ENCODE measurements around the gene STX4. TPM values are rescaled to one million over a fixed set of nuclear protein-coding genes. Genes with fewer than 3 reads are reported as not detected.

Gene STX4, protein sequence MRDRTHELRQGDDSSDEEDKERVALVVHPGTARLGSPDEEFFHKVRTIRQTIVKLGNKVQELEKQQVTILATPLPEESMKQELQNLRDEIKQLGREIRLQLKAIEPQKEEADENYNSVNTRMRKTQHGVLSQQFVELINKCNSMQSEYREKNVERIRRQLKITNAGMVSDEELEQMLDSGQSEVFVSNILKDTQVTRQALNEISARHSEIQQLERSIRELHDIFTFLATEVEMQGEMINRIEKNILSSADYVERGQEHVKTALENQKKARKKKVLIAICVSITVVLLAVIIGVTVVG
- total RNA-seq (2021) (85.8 and 100 TPM in 2 replicates), Bru-seq, nascent RNA (percentile 77 among the genes with signal in this experiment), BruChase-seq, experiment 1, labeled RNA remaining after a 2-hour chase (percentile 90 among the genes with signal in this experiment), BruChase-seq, experiment 2, labeled RNA remaining after a 6-hour chase (percentile 88 among the genes with signal in this experiment)
- long read RNA-seq, transcript STX4-201 (11 exons, 1,481 nt), result major isoform, 21 of 28 reads
- long read RNA-seq, partial matches to known transcripts, result 5 of 28 reads
- long read RNA-seq, other reads (novel, unspliced or antisense), result 2 of 28 reads

DNA sequence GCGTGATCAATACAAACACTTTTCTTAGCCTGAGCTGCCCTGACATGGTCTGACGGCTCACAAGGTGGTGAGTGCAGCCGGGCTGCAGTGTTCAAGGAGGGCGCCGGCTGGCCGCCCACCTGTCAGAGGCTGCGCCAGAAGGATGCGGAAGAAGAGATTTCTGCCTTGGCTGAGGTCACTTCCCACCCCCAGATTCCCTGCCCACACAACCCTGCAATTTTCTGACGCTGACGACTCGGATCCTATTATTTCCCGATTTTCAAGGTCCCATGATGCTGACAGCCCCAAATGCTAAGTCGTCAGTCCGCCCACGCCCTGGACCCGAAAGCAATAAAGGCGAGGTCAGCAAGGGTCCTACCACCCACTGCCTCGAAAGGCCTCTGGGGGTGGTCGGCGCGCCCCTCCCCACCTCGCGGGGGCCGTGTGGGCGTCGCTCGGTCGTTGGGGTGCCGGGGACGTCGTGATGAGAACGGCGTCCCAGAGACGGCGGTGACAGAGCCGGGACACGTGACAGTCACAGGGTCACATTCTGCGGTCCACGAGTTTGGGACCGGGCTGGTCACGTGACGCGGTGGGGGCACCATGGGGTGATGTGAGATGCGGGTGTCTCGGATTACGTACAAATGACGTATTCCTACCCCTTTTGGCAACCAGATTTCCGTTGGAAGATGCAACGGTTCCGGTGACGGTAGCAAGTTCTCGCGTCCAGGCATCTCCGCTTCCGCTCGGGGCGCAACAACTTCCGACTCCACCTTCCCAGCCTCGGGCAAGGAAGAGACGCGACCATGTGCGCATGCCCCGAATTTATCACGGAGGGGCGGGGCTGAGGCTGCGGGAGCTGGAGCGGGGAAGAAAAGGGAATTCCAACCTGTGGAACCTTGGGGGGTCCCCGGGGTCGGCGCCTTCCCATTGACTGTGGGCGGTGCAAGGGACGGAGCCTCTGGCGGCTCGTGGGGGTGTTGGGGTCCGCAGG, at the start of gene STX4:
Gene STX4, plus strand, starts transcription at position 823 of the 973 bp plus-strand sequence. CDS start 248 bp downstream, outside the sequence.
- CTCF ChIA-PET, result interaction anchor here (0.6 kb wide), 1 partner anchor 354 kb away, joined by 3 read pairs; no protein-coding TSS in a partner anchor
- H2AFZ ChIP-seq, result peak within 1 kb of the TSS; percentile 98

DNA sequence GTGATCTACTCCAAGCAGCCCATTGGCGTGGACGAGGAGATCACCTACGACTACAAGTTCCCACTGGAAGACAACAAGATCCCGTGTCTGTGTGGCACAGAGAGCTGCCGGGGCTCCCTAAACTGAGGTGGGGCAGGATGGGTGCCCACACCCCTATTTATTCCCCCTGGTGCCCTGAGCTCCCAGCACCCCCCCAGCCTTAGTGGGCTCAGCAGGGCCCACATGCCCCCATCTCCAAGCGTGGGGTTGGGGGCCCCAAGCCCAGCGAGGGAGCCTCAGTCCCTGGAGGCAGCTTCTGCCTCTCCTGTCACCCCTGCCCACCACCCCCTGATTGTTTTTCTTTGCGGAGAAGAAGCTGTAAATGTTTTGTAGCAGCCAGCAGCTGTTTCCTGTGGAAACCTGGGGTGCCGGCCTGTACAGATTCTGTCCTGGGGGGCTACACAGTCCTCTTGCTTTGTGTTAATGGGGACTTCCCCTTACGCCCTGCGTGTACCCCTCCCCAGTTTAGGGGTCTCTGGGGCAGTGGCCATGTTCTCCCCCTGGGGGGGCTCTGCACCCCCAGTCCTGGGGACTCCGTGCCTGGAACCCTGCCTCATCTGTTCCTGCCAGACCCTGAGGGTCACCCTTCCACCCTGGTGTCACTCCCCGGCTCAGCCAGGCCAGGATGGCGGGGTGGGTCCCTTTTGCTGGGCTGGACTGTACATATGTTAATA, 49.3 kb upstream of the STX4 start:
- no peaks in the 10 kb centered on the region; the same call in 1 of the 2 replicates for H4K20me1 ChIP-seq (ENCODE audit: insufficient read depth)
- H3K9me3 ChIP-seq (ENCODE audit: insufficient read depth, low read depth), result no peaks in the 10 kb centered on the region
- TSS peak; percentile 3 for BruUV-seq (replicated peaks)
- intact Hi-C loops (cut with micrococcal nuclease; ENCODE audit: unreplicated experiment), result no loop called here
- no peaks in the 10 kb centered on the region for H3K9me2 ChIP-seq (ENCODE audit: insufficient read depth)
- DNase-seq, result peak in 1 of 2 experiments; percentile 32
- H3K36me3 ChIP-seq (ENCODE audit: low read depth), result peaks cover 7% of the 10 kb centered on the region; the same call in 1 of the 2 replicates
- H3K4me2 ChIP-seq, result no peak overlapping the region
- H3K79me2 ChIP-seq (ENCODE audit: low read depth), result no peaks in the 10 kb centered on the region
- peaks cover 25% of the 10 kb centered on the region; the same call in 1 of the 2 replicates for H3F3A ChIP-seq (ENCODE audit: insufficient read depth, low read depth)
- POLR2A ChIA-PET (ENCODE audit: unreplicated experiment), result interaction anchor here (0.6 to 2.2 kb wide), 3 partner anchors 158 to 424 kb away, joined by 3 to 34 read pairs (median 3); no protein-coding TSS in a partner anchor
- H3K4me3 ChIP-seq, result no peak overlapping the region
- no peak overlapping the region for H3K27ac ChIP-seq
- no peaks in the 10 kb centered on the region for H3K27me3 ChIP-seq (ENCODE audit: insufficient read depth, low read depth)
- no peaks in the 10 kb centered on the region; the same call in 1 of the 2 replicates for H3K4me1 ChIP-seq (replicated peaks; ENCODE audit: insufficient read depth)
- H2AFZ ChIP-seq, result no peak overlapping the region
- TF ChIP-seq, protein P1, sequence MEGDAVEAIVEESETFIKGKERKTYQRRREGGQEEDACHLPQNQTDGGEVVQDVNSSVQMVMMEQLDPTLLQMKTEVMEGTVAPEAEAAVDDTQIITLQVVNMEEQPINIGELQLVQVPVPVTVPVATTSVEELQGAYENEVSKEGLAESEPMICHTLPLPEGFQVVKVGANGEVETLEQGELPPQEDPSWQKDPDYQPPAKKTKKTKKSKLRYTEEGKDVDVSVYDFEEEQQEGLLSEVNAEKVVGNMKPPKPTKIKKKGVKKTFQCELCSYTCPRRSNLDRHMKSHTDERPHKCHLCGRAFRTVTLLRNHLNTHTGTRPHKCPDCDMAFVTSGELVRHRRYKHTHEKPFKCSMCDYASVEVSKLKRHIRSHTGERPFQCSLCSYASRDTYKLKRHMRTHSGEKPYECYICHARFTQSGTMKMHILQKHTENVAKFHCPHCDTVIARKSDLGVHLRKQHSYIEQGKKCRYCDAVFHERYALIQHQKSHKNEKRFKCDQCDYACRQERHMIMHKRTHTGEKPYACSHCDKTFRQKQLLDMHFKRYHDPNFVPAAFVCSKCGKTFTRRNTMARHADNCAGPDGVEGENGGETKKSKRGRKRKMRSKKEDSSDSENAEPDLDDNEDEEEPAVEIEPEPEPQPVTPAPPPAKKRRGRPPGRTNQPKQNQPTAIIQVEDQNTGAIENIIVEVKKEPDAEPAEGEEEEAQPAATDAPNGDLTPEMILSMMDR (conservative IDR thresholded peaks at IDR 0.05), result no peak
- no peak for TF ChIP-seq EZH2 (IDR thresholded peaks at IDR 0.05; ENCODE audit: low read depth)
- CTCF ChIA-PET, result interaction anchor here (0.5 to 2.5 kb wide), 12 partner anchors 81 to 476 kb away, joined by 3 to 33 read pairs (median 4); partner anchors contain the start of genes KAT8, VKORC1, ZNF646 and ZNF668

More for the DNA sequence above, at the start of gene STX4:
- Histone ChIP-seq H3F3A (ENCODE audit: insufficient read depth, low read depth) (peaks cover 12% of the 10 kb centered on the region; the same call in 1 of the 2 replicates), H3K36me3 (ENCODE audit: low read depth) (no peaks in the 10 kb centered on the region), H3K9me3 (ENCODE audit: insufficient read depth, low read depth) (no peaks in the 10 kb centered on the region), H3K4me2 (peak within 1 kb of the TSS; percentile 97), H3K4me1 (replicated peaks; ENCODE audit: insufficient read depth) (peaks cover 12% of the 10 kb centered on the region), H3K27me3 (ENCODE audit: insufficient read depth, low read depth) (no peaks in the 10 kb centered on the region), H4K20me1 (ENCODE audit: insufficient read depth) (peaks cover 9% of the 10 kb centered on the region), H3K9me2 (ENCODE audit: insufficient read depth) (no peaks in the 10 kb centered on the region), H3K4me3 (peak within 1 kb of the TSS; percentile 87), H3K27ac (peak within 1 kb of the TSS; percentile 62), H3K79me2 (ENCODE audit: low read depth) (peaks cover 19% of the 10 kb centered on the region)
- intact Hi-C loops (cut with micrococcal nuclease; ENCODE audit: unreplicated experiment), result loop anchor here (1.0 to 2.0 kb wide), 7 partner anchors 36 to 374 kb away; partner anchors contain the start of genes FBRS, HSD3B7, KAT8 and VKORC1
- no peak for TF ChIP-seq EZH2 (IDR thresholded peaks at IDR 0.05; ENCODE audit: low read depth)
- TF ChIP-seq, protein P1 (conservative IDR thresholded peaks at IDR 0.05), result no peak
- POLR2A ChIA-PET (ENCODE audit: unreplicated experiment), result interaction anchor here (0.6 to 0.7 kb wide), 5 partner anchors 11 to 117 kb away, joined by 3 to 7 read pairs (median 4); partner anchors contain the start of gene KAT8
- TSS peak; percentile 51 for BruUV-seq (replicated peaks)
- DNase-seq, result peak; percentile 93 to 99
